GM12891 (cell line): ENCODE results near the gene SLC38A3.

Experiments
- POLR2A ChIP-seq: IDR thresholded peaks from 2 replicates; pipeline ENCODE4 v1.6.1; 2011; ENCODE audit warnings: low read depth, low read length, control low read depth
- POLR2AphosphoS5 ChIP-seq: IDR thresholded peaks from 2 replicates; pipeline ENCODE4 v1.6.1; 2011; ENCODE audit warnings: low read depth, low read length, control low read depth

DNA sequence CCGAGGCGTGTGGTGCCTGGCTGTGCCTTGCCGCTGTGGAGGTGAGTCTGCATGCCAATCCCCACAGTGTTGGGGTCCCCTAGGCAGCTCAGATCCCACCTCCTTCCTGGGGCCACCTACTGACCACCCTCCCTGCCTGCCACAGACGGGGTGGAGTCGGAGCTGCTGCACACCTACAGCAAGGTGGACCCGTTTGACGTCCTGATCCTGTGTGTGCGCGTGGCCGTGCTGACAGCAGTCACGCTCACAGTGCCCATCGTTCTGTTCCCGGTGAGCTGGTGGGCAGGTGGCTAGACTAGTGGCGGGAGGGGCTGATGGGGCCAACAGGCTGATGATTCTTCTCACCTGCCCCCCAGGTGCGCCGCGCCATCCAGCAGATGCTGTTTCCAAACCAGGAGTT lies 13.4 kb downstream of the SLC38A3 start:
- TF ChIP-seq POLR2AphosphoS5, result no peak
- TF ChIP-seq POLR2A, result no peak
